A549 treated with AZD9567 at 1 μM for 4 hours (cell line): Measurements from ENCODE around the gene ARHGAP11A. TPM values are rescaled to one million over a fixed set of nuclear protein-coding genes. Genes with fewer than 3 reads are reported as not detected.

Experiments used
- total RNA-seq: library from RNA; stranded (reverse); fragments of 200-300 nt; extraction: Qiagen RNA extraction; gene quantifications from 5 replicates; pipeline ENCODE4 v1.2.3, GENCODE V29; 2022; ENCODE audit not compliant: insufficient read depth

Gene ARHGAP11A, protein sequence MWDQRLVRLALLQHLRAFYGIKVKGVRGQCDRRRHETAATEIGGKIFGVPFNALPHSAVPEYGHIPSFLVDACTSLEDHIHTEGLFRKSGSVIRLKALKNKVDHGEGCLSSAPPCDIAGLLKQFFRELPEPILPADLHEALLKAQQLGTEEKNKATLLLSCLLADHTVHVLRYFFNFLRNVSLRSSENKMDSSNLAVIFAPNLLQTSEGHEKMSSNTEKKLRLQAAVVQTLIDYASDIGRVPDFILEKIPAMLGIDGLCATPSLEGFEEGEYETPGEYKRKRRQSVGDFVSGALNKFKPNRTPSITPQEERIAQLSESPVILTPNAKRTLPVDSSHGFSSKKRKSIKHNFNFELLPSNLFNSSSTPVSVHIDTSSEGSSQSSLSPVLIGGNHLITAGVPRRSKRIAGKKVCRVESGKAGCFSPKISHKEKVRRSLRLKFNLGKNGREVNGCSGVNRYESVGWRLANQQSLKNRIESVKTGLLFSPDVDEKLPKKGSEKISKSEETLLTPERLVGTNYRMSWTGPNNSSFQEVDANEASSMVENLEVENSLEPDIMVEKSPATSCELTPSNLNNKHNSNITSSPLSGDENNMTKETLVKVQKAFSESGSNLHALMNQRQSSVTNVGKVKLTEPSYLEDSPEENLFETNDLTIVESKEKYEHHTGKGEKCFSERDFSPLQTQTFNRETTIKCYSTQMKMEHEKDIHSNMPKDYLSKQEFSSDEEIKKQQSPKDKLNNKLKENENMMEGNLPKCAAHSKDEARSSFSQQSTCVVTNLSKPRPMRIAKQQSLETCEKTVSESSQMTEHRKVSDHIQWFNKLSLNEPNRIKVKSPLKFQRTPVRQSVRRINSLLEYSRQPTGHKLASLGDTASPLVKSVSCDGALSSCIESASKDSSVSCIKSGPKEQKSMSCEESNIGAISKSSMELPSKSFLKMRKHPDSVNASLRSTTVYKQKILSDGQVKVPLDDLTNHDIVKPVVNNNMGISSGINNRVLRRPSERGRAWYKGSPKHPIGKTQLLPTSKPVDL
- 62.2 to 116 TPM (median 69.6 TPM) in 5 replicates for total RNA-seq

DNA sequence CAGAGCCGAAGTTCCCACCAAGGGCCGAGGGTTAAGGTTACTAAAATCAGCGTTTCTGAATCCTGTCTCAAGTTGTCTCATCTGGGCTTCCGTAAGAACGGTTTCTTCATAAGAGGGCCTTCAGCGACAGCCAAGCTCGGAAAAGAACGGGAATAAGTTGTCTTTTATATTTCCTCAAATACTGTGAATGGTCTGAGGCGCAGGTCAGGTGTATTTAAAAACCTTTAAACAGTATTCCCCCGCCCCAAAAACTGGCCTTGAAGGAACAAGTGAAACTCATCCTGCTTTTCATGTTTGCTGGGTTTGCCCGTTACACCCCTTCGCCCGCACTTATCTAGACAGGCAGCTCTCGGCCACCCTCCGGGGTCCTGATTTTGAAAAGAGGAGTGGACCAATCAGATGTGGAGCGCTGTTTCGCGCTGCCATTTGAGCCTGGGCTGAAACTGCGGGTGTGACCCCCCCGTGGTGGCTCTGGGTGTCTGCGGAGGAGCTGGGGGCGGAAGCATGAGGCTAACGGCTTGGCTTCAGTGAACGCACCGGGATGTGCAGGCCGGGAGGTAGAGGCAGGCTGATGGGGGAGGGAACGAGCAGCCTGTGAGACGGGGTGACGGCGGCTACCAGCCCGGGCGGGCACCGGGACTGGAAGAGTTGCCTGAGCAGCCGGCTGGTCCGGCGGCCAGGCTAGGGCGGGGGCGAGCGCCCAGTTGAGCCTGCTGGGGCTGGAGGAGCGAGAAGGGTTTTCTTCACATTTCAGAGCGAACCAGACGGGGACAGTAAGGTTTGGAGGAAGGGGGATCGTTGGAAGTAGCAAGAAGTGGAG lies at the start of gene ARHGAP11A:
Gene ARHGAP11A, plus strand, starts transcription at position 454 of the 820 bp plus-strand sequence. CDS start 708 bp downstream, outside the sequence.

DNA sequence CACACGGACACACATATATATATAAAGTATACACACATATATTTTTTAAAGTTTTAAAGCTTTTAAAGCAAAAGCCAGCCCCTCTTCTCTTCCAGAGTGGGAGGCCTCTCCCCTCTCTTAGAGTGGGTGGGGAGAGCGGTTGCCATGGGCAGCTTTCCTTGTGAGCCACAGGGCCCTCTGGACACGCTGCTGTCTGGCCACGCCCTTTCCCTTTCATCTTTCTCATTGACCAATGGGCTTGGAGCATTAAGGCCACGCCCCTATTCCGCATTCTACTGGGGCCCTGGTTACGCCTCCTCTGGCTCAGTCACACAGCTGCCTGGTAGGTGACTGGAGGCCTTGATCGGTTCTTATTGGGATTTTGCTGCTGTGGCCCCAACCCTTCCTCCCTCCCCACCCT lies 22.2 kb upstream of the ARHGAP11A start, which contains the start of gene GOLGA8N:
Gene GOLGA8N, plus strand, starts transcription at position 306 of the 400 bp plus-strand sequence.

DNA sequence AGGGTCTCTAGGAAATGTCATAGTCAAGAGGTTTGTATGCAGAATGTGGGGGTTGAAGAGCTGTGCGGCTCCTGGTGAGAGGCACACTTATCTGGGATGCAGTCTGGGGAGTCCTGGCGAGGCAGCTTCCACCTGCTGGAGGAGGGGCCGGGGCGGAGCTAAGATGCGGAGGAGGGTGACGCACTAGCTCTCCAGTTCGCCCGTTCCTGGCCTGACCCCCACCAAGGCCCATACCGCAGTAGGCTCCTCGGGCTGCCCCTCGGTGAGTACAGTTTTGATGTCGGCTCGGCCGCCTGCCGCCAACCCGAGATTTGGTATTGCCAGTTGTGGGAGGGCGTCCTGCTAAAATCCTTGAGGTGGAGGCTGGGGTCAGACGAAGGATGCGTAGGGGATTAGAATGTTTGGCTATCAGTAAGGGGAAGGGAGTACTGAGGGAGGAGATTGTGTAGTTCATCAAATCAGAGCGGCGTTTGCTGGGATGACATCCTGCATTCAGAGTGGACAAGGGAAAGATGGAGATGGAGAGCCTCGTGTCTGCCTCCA lies 26.3 kb downstream of the ARHGAP11A start, which contains the start of gene SCG5:
Gene SCG5, plus strand, starts transcription at position 194 of the 543 bp plus-strand sequence. CDS start 1,883 bp downstream, outside the sequence.

Other genes starting within 250 kb of the ARHGAP11A start
- gene GOLGA8K, start 212.2 kb upstream of the ARHGAP11A start, total RNA-seq = 0.43 to 1.1 TPM (median 0.97 TPM) in 4 of 5 replicates, not detected in the other
- 0.30 to 0.63 TPM (median 0.49 TPM) in 4 of 5 replicates, not detected in the other for gene GOLGA8O, start 159.9 kb upstream of the ARHGAP11A start, total RNA-seq
- 1.3 to 2.2 TPM (median 1.9 TPM) in 5 replicates for gene GOLGA8N, start 22.0 kb upstream of the ARHGAP11A start, total RNA-seq
- 1.4 to 2.7 TPM (median 1.6 TPM) in 5 replicates for gene SCG5, start 26.2 kb downstream of the ARHGAP11A start, total RNA-seq
- 2.8 to 5.2 TPM (median 3.8 TPM) in 5 replicates for gene GREM1, start 102.5 kb downstream of the ARHGAP11A start, total RNA-seq